C1 segment of cervical spinal cord (tissue), 14 donors: ENCODE results near the gene ITGBL1.

Source experiments
- DNase-seq, 14 donors: peaks; one replicate each; lab custom pipeline; 2025; lab: John Stamatoyannopoulos, UW

Gene ITGBL1

DNA sequence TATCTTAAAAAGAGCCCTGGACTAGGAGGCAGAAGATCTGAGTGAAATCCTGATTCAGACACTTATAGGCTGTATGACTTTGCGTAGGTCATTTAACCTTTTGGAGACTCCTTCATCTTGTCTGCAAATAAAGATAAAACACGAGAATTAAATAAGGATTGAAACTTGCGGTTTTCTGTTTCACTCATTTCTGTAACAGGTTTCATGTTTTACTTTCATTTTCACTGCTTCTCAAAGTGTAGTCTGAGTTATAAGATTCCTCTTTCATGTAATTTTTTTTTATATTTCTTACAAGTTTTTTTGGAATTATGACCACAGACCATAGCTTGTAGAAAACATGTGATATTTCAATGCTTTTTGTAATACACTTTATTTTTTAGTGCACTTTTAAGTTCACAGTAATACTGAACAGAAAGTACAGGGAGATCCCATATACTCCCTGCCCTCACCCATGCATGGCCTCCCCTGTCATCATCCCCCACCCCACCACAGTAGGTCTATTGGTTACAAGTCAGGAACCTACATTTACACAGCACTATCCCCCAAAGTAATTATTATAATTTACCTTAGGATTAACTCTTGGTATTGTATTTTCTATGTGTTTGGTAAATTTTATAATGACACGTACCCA lies 174.6 kb downstream of the ITGBL1 start:
- no peak for DNase-seq

DNA sequence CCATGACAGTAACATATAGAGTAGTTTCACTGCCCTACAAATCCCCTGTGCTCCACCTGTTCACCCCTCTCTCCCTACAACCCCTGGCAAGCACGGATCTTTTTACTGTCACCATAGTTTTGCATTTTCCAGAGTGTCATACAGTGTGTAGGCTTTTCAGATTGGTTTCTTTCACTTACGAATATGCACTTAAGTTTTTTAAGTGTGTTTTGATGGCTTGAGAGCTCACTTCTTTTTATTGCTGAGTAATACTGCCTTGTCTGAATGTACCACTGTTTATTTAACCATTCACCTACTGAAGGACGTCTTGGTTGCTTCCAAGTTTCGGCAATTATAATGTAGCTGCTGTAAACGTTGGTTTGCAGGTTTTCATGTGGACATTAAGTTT lies 175.1 kb downstream of the ITGBL1 start:
- no peak for DNase-seq

- no peak for DNase-seq
Observed at GRCh38 chr13:101628900-101629299, 176.4 kb downstream of the ITGBL1 start.

DNA sequence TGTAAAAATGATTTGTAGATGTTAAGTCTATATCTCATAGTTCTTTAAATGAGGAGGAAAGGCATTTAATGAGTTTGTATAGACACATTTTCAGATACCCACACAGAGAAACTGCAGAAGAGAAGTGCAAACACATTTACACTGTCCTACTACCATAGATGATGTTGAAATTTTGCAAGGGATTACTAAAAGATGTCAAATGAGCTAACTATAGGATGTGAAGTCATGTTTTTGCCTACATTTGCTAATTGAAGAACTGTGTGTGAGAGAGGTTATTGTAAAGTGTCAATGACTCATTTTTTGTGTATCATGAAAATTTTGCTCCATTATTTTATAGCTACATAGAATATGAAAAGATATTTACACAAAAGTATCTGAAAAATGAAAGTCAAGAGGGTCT lies 178.9 kb downstream of the ITGBL1 start:
- DNase-seq: no peak

DNA sequence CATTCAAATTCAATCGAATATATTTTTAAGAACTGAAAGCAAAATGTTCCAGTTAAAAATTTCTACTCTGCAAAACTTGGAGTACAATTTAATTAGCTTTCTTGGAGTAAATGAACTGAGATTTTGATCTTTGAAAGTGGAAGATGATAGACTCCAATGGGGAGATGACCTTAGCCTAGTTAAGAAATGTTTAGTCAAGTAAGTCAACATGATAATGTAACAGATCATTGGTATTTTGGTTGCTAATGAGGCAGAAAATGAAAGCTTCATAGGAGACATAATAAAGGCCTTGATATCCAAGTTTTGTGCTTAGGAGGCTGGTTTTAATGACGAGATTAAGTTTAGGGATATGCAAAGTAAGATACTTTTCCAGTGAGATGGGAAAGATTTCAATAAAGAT lies 181.7 kb downstream of the ITGBL1 start:
- DNase-seq: no peak

- DNase-seq: no peak
Observed at GRCh38 chr13:101639711-101640110, 187.2 kb downstream of the ITGBL1 start.

- DNase-seq: no peak
Observed at GRCh38 chr13:101640788-101641400, 188.4 kb downstream of the ITGBL1 start.

GRCh38 chr13:101645871-101646270 lies 193.4 kb downstream of the ITGBL1 start:
- no peak for DNase-seq

- DNase-seq: no peak
Observed at GRCh38 chr13:101647760-101648159, 195.3 kb downstream of the ITGBL1 start.

DNA sequence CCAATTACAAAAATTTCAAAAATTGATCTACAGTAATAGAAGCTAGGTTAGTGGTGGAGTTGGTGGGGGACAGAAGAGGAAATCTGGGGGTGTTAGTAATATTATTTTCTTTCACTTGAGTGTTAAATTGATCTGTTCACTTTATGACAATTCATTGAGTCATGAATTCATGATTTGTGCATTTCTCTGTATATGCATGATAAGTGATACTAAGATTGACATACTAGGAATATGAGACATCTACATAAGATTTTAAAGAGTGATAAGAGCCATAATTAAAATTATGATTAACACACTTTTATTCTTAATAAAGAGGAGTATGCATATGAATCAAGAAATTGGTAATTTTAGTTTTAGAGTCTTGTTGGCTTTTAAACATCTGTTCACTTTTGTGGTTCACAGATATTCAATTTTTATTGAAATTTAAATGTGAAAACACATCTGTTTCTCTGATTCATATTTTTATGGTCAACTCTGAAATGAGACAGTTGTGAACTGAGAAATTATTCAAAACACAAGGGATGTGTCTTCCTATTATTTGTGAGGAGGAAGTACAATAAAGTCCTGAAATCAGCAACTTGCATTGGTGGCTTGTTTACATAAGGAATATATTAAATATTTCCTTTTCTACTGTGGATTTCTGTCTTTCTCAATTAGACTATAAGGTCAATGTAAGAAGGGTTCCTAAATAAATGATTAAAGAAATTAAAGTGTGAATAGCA lies 196.5 kb downstream of the ITGBL1 start:
- DNase-seq: no peak

DNA sequence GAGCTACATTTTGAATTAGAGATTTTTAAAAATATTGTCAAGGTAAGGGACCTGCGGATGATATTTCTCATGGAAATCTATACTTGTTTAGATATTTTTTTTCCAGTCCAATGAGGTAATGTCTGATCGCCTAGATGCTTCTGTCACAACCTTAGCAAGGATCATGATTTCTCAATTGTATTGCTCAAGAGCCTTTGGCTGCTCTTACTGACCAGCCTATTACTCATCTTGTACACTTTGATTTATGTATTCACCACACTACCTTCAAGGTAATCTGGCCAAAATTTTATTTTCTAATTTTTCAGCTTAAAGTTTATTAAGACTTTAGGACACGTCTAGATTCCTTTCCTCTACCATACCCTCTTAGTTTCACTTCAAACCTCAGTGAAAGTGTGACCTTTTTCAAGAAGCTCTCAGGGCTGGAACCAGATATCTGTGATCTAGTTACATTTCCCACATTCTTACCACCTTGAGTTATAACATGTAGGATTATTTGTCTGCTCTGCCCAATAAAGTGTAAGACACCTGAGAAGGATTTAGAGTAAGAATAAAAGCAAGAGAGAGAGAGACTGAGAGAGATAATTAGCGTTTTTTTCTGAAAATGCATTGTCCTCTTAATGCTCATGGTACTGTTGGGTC lies 197.1 kb downstream of the ITGBL1 start:
- no peak for DNase-seq

DNA sequence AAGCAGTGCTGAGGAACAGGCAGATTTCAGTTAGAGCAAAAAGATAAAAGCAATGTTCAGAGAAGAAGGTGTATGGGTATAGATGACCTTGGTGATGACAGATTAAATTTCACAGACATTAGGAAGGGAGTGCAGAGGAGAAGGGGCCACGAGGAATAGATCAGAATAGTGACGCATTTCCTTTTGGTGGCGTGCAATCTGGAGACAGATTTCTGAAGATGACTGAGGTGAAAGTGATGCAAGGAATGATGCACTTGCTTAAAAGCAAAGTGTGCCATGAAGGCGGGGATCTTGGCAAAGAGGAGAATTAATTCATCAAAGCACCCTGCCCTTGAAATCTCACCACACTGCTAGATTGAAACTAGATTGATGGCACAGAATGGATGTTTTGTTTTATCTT lies 202.4 kb downstream of the ITGBL1 start:
- no peak for DNase-seq

- DNase-seq: no peak
Observed at GRCh38 chr13:101655435-101655834, 203.0 kb downstream of the ITGBL1 start.

GRCh38 chr13:101660711-101661110 lies 208.2 kb downstream of the ITGBL1 start:
- DNase-seq: no peak

GRCh38 chr13:101661839-101662238 lies 209.4 kb downstream of the ITGBL1 start:
- no peak for DNase-seq

DNA sequence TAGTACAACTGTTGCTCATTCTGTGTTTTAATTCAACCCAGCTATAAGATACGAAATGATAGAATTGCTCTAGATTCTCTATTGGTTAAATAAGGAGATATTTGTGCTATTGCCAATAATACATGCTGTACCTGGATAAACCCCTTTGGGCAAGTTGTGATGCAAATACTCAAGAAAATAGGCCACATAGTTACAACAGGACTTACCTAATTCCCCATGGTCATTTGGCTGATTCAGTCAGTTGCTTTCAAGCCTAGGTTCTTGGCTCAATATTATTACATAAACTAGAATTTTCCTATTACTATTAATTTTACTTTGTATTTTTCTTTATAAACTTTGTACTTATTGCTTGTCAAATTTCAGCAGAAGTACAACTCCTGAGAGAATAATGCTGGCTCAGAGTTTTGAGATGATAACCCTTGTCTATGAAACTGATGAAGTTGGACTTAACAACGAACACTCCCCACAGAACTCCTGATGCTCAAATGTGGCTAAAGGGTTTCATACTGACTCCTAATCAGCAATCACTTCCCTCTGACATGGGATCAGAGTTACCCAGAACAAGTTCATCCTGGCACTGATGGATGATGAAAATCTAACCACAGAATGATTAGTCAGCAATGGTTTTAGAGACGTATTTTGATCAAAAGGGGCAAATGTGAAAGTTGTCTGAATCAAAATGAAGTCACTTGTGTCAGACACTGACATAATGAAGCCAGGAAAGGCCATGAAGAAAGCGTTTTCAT lies 221.1 kb downstream of the ITGBL1 start:
- DNase-seq: no peak

- DNase-seq: no peak
Observed at GRCh38 chr13:101681834-101682233, 229.4 kb downstream of the ITGBL1 start.

DNA sequence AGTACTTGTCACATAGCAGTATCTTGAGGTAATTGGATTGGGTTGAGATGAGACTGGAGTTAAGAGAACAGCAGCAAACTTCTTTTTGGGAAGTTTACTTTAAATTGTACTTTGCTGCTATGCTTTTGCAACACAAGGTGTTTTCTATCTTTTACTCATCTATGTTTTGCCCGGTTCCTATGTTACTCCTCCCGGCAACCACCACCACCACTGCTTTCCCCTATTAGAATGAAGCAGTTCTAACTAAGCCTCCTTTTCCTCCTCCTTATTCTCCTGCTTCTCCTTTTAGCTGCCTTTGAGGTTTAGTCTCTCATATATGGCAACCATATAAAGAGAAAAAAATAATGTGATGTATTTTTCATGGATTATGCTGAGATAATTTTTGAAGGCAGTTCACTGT lies 233.5 kb downstream of the ITGBL1 start:
- no peak for DNase-seq

- DNase-seq: peak in 1 of 14 donors; percentile 13
Observed at GRCh38 chr13:101690871-101691270, 238.4 kb downstream of the ITGBL1 start.

DNA sequence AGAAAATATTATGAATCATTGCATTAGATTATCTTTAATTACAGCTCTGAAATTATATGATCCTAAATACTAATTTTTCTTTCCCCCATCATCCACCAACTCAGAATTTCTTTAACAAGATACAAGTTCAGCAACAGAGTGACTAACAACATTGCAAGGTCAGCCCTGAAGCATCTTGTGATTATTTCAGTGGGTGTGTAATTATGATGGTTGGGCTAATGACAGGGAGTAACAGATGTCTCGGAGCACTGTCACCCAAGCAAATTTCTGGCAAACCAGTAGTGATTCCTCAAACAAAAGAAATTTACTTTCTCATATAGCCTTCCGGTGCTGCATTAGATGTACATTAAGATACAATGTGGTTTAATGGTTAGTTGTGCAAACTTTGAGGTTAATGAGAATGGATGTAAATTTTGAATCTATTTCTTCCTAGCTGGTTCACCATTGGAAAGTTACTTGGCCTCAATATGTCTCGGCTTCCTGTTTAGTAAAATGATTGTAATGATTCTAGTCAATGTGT lies 238.9 kb downstream of the ITGBL1 start:
- DNase-seq: no peak

GRCh38 chr13:101695870-101696516 lies 243.5 kb downstream of the ITGBL1 start:
- no peak for DNase-seq
